Heart left ventricle (tissue), 16 donors: ENCODE results near the gene DRGX. TPM values are rescaled to one million over a fixed set of nuclear protein-coding genes. Genes with fewer than 3 reads are reported as not detected.

ENCODE experiments used
- ATAC-seq, 4 donors: fragments of 200-7000 bp; cut with Tn5 transposase; one replicate each; pipeline ENCODE4 v1.9.1; 2020 to 2022; ENCODE audit warnings: moderate library complexity in 4 of 4, mild to moderate bottlenecking in 3 of 4, moderate number of reproducible peaks in 1 of 4
- DNase-seq, 5 donors: peaks; one replicate each; pipeline ENCODE4 v3.0.0-alpha.2; 2020
- H3K27ac ChIP-seq, 12 donors: fragments of 200-600 bp; sonication (generic) in 4 of 12; one replicate each; pipeline versions ENCODE4 v1.5.0 to v1.8.0; 2016 to 2022; ENCODE audit warnings: mild to moderate bottlenecking in 2 of 12
- H3K27me3 ChIP-seq, 9 donors: fragments of 200-600 bp; sonication (generic) in 2 of 9; one replicate each; pipeline versions ENCODE4 v1.5.1 to v1.8.0; 2016 to 2022; ENCODE audit warnings: mild to moderate bottlenecking in 3 of 9
- H3K36me3 ChIP-seq, 9 donors: fragments of 200-600 bp; sonication (generic) in 2 of 9; one replicate each; pipeline versions ENCODE4 v1.5.0 to v1.8.0; 2018 to 2022; ENCODE audit warnings: mild to moderate bottlenecking in 2 of 9
- H3K4me1 ChIP-seq, 12 donors: fragments of 200-600 bp; sonication (generic) in 4 of 12; one replicate each; pipeline versions ENCODE4 v1.5.0 to v1.8.0; 2016 to 2022; ENCODE audit warnings: mild to moderate bottlenecking in 3 of 12
- H3K4me3 ChIP-seq, 12 donors: fragments of 200-600 bp; sonication (generic) in 4 of 12; one replicate each; pipeline versions ENCODE4 v1.5.0 to v1.8.0; 2017 to 2022; ENCODE audit warnings: mild to moderate bottlenecking in 9 of 12, moderate library complexity in 4 of 12
- H3K9me3 ChIP-seq, 12 donors: fragments of 200-600 bp; sonication (generic) in 4 of 12; one replicate each; pipeline versions ENCODE4 v1.5.0 to v1.8.0; 2016 to 2022; ENCODE audit warnings: mild to moderate bottlenecking in 1 of 12
- POLR2A ChIP-seq, 2 donors: fragments of 450-650 bp; IDR thresholded peaks; one replicate each; pipeline ENCODE4 v1.6.1; 2017; ENCODE audit warnings: antibody characterized with exemption in 2 of 2, mild to moderate bottlenecking in 2 of 2, moderate library complexity in 2 of 2
- WGBS, 4 donors: extraction: QIAGEN DNeasy Blood & Tissue Kit in 2 of 4; methylation state at CpG; one replicate each; pipeline versions ENCODE4 v1.1.5 to v1.1.7; 2013 to 2018; 5-methylcytosine and 5-hydroxymethylcytosine counted together
- intact Hi-C, 10 donors: fragments of 100-400 bp; cut with DNase I; formaldehyde crosslinking; loops; one replicate each; pipeline versions ENCODE4 v1.11.1 to v1.14.2; 2022
- polyA plus RNA-seq, 2 donors: library from polyadenylated mRNA; stranded (reverse); fragments of 200-250 nt; gene quantifications; one replicate each; pipeline ENCODE4 v1.2.3, GENCODE V29; 2013
- total RNA-seq, 9 donors: library from RNA; depleted of rRNA in 2 of 9; stranded (reverse); fragments of >200 nt in 2 of 9; fragmentation: NEBNext Ultra II Directional in 3 of 9; extraction: Animal tissue kit (Norgen Biotek cat#: 25700) in 3 of 9; gene quantifications; one replicate each; pipeline versions ENCODE4 v1.1.0 to v1.2.4, GENCODE V29; 2016 to 2023
- TF ChIP-seq, protein P1 (sequence below), 12 donors: fragments of 200-600 bp; sonication (generic) in 4 of 12; IDR thresholded peaks; one replicate each; pipeline versions ENCODE4 v1.5.0 to v1.8.0; 2018 to 2022; ENCODE audit warnings: antibody characterized with exemption in 12 of 12, mild to moderate bottlenecking in 5 of 12
- donor health status: ischemic (EF 13 %, LVEDD 7.1; RV severe dilation, severe dysfunction).
- donor health status: healthy with polysubstance abuse.
- donor health status: DM: no; HTN: yes; CAD: no.
- donor health status: DM: no; HTN: no; CAD: no.
- donor health status: ischemic (EF 25% LVEDD 6.9; RV normal size, moderate dysfunction).
- donor health status: ischemic (EF 25% LVEDD 5.7; RV mildly dilated, moderate dysfunction).
- donor health status: healthy.
- donor health status: DM: yes; HTN: yes; CAD: no.
- donor health status: ischemic (EF 35%, LVEDD 5.7; RV mildly dilated, moderate dysfunction).
- donor health status: nonischemic (EF 11% LVEDD 7.7; RV severe dilation, severe dysfunction).
- donor health status: DM: yes; HTN: yes; CAD: no.
- donor health status: PGD.
- donor health status: ischemic (EF 29% LVEDD 5.4; RV normal size, mild dysfunction).
- donor health status: nonischemic (EF 23%, LVEDD 6.1; RV moderate dilation, normal function).

DRGX gene
- total and polyA plus RNA-seq, 11 donors = not detected

DNA sequence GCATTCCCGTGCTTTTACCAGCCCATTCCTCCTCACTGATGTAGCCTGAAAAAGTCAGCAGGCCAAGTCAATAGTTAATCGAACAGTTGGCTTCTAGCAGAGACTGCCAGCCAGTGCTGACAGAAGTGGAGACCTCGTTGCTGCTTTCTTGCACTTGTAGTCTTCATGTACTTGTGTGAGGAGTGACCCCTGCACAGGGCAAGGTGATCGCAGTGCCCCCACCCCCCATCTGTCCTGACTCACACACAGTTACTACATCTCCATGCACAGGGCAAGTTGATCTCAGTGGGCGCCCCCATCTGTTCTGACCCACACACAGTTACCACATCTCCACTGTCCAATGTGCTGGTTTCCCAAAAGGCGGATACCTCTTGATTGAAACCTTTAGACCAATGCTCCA lies 62.7 kb downstream of the DRGX start:
- TF ChIP-seq POLR2A (IDR thresholded peaks at IDR 0.05) = no peak
- TF ChIP-seq, protein P1, sequence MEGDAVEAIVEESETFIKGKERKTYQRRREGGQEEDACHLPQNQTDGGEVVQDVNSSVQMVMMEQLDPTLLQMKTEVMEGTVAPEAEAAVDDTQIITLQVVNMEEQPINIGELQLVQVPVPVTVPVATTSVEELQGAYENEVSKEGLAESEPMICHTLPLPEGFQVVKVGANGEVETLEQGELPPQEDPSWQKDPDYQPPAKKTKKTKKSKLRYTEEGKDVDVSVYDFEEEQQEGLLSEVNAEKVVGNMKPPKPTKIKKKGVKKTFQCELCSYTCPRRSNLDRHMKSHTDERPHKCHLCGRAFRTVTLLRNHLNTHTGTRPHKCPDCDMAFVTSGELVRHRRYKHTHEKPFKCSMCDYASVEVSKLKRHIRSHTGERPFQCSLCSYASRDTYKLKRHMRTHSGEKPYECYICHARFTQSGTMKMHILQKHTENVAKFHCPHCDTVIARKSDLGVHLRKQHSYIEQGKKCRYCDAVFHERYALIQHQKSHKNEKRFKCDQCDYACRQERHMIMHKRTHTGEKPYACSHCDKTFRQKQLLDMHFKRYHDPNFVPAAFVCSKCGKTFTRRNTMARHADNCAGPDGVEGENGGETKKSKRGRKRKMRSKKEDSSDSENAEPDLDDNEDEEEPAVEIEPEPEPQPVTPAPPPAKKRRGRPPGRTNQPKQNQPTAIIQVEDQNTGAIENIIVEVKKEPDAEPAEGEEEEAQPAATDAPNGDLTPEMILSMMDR (IDR thresholded peaks at IDR 0.05) = no peak
- Histone ChIP-seq H3K9me3 (no peaks in the 10 kb centered on the region), H3K4me1 (peaks cover 0 to 5% (median 0%) of the 10 kb centered on the region in 12 donors), H3K4me3 (no peak overlapping the region), H3K36me3 (no peaks in the 10 kb centered on the region), H3K27ac (no peak overlapping the region), H3K27me3 (no peaks in the 10 kb centered on the region)
- DNase-seq (no peak), ATAC-seq (no peak)
- intact Hi-C loops = no loop called here
- WGBS, 4 donors = 79 to 89% (median 86%) methylated on average over 6 of the region's 6 CpGs

DNA sequence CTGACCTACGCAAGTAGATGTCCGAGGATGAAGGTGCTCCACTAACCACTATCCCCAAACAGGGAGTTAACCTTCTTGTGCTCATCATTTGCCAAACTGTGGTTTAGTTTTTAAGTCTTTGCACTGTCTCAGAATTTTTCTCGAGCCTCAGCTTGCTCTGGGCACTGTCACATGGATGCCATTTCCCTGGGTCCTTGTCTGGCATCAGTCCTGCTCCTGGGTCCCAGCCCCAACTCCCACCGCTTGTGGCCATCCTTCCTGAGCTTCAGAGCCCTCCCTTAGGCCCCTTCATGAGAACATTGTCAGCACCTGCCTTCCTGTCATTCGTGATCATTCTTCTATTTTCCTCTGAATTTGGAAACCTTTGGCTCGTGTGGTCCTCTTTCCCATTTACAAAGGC lies 63.1 kb downstream of the DRGX start:
- Histone ChIP-seq H3K9me3 (no peaks in the 10 kb centered on the region), H3K4me3 (no peak overlapping the region), H3K27ac (no peak overlapping the region), H3K27me3 (no peaks in the 10 kb centered on the region), H3K4me1 (peaks cover 0 to 5% (median 0%) of the 10 kb centered on the region in 12 donors), H3K36me3 (no peaks in the 10 kb centered on the region)
- TF ChIP-seq, protein P1 (IDR thresholded peaks at IDR 0.05) = no peak
- TF ChIP-seq POLR2A (IDR thresholded peaks at IDR 0.05) = no peak
- WGBS, 4 donors = 88 to 92% (median 90%) methylated on average over 6 of the region's 6 CpGs
- no peak for DNase-seq
- intact Hi-C loops = no loop called here
- ATAC-seq = no peak

DNA sequence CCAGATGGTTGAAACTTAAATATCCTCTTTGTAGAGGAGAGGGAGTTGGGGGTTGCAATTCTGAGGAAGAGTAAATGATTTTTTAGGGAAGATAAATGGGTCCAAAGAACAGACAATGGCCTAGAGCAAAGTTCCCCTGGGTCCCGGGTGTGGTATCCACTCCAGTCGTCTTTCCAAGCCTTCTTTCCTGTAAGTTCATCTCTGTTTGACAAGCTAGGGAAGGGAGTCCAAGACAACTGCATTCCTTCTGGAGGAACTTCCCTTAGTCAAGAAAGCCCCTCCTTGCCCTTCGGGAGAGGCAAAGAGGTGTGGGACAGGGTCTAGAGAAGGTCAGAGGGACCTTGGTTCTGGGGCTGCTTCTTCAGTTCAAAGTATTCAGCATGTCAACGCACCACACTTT lies 63.6 kb downstream of the DRGX start:
- 64 to 86% (median 76%) methylated on average over 4 of the region's 4 CpGs for WGBS, 4 donors
- ATAC-seq (no peak), DNase-seq (no peak)
- Histone ChIP-seq H3K27me3 (no peaks in the 10 kb centered on the region), H3K4me3 (no peak overlapping the region), H3K27ac (no peak overlapping the region), H3K9me3 (no peaks in the 10 kb centered on the region), H3K4me1 (peaks cover 0 to 5% (median 0%) of the 10 kb centered on the region in 12 donors), H3K36me3 (peaks cover 0 to 4% (median 0%) of the 10 kb centered on the region in 9 donors)
- TF ChIP-seq, protein P1 (IDR thresholded peaks at IDR 0.05) = no peak
- TF ChIP-seq POLR2A (IDR thresholded peaks at IDR 0.05) = no peak
- intact Hi-C loops = no loop called here

DNA sequence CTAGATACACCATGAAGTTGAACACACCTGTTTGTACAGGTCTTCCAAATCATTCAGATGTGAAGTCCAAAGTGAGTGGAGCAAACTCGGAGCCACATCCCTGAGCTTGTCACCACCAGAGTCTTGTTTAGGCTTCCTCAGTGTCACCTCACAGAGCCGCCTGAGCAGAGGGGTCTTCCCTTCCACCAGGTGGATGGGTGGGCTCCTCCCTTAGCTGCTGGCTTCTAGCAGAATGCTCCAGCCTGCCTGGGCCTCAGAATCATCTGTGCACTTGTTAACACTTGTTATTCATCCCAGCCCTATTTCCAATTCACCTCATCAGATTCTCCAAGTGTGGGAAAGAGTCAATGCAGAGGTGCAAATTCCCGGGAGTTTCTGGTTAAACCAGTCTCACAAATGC lies 64.5 kb downstream of the DRGX start:
- Histone ChIP-seq H3K9me3 (no peaks in the 10 kb centered on the region), H3K4me3 (no peak overlapping the region), H3K27me3 (no peaks in the 10 kb centered on the region), H3K27ac (no peak overlapping the region), H3K36me3 (peaks cover 0 to 5% (median 0%) of the 10 kb centered on the region in 9 donors), H3K4me1 (peaks cover 0 to 5% (median 0%) of the 10 kb centered on the region in 12 donors)
- WGBS, 4 donors = 83 to 87% (median 85%) methylated on average over 3 of the region's 3 CpGs
- TF ChIP-seq POLR2A (IDR thresholded peaks at IDR 0.05) = no peak
- TF ChIP-seq, protein P1 (IDR thresholded peaks at IDR 0.05) = no peak
- DNase-seq (peak in 1 of 5 donors; percentile 12), ATAC-seq (no peak)
- intact Hi-C loops = no loop called here
